ENCODE measurements around the gene ZNF143. TPM values are rescaled to one million over a fixed set of nuclear protein-coding genes. Genes with fewer than 3 reads are reported as not detected.

ZNF143 gene
- total and polyA plus RNA-seq, 10 of the 15 experiments (the other 5 are each of a cell fraction or from before 2014, with no cell fraction given): 13.6 to 48.7 (median 19.4) TPM

DNA sequence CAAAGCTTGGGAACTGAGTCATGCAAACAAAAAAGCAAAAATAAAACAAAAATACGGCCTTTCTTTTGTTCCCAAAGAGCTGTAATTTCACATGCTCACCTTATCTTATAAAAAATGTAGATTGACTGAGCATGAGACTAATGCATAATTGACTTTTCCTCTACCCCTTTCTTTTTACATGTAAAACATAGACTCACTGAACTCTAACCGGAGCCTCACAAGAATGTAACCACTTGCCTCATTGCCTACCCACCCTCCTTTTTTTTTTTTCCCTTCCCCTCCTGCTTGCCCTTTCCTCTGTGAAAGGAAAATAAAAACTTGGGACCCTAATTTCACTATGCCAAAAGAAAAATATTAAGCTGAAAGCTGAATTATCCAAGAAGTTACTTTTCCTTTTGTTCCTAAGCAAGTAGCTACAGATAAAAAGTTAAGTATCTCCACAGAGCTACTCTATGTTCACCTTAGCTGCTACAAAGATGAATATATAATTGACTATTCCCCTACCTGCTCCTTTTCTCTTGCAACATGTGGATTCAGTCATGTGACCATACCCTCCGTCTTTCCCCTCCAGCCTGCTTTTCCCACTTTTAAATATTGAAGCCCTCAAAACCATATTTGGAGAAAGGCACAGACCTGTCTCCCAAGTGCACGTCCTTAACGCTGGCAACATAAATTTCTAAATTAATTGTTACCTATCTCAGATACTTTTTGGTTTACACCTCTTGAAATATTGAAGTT lies 73.1 kb downstream of the ZNF143 start:
- intact Hi-C loops (cut with micrococcal nuclease; ENCODE audit: unreplicated experiment) (no loop called here), in situ Hi-C loops (cut with MboI) (loop anchor here (5.0 to 10.0 kb wide), 2 partner anchors 218 to 441 kb away; no protein-coding TSS in a partner anchor)
- ChIA-PET SMC1A (ENCODE audit: uncharacterized antibody, unreplicated experiment) (interaction anchor here (1.0 to 3.5 kb wide), 14 partner anchors 16 to 368 kb away, joined by 3 to 69 read pairs (median 6); partner anchors contain the start of gene WEE1), CTCF (interaction anchor here (0.7 to 3.4 kb wide), 20 partner anchors 9 to 612 kb away, joined by 3 to 119 read pairs (median 8); partner anchors contain the start of gene WEE1), POLR2A (interaction anchor here (1.0 kb wide), 1 partner anchor 210 kb away, joined by 3 read pairs; no protein-coding TSS in a partner anchor), RAD21 (ENCODE audit: unreplicated experiment) (interaction anchor here (1.4 to 3.4 kb wide), 7 partner anchors 32 to 216 kb away, joined by 3 to 53 read pairs (median 15); partner anchors contain the start of gene WEE1)
- 90% methylated on average over 5 of the region's 5 CpGs for WGBS (ENCODE audit: insufficient coverage, insufficient replicate concordance, low lambda C conversion rate, missing lambda C conversion rate)
- no peak overlapping the region for H2AFZ ChIP-seq (ENCODE audit: control insufficient read depth, low read depth, low read length)
- H4K20me1 ChIP-seq (ENCODE audit: control insufficient read depth, insufficient read depth): no peaks in the 10 kb centered on the region
- DNase-seq (ENCODE audit: low read depth, low spot score) (no peak), FAIRE-seq (no peak), ATAC-seq (no peak)
- no peak overlapping the region for H3K9ac ChIP-seq (ENCODE audit: control insufficient read depth, insufficient read depth, low read length)
- no peak overlapping the region for H3K4me2 ChIP-seq (ENCODE audit: control insufficient read depth, insufficient read depth)
- H3K36me3 ChIP-seq (ENCODE audit: control insufficient read depth in 2 of 2, insufficient read depth in 2 of 2, low read length in 1 of 2): no peaks in the 10 kb centered on the region
- H3K79me2 ChIP-seq (ENCODE audit: control insufficient read depth, insufficient read depth, low read length): no peaks in the 10 kb centered on the region
- BruUV-seq (replicated peaks): no TSS peak
- H3K27ac ChIP-seq (ENCODE audit: control insufficient read depth, insufficient read depth): no peak overlapping the region
- H3K4me1 ChIP-seq (ENCODE audit: control insufficient read depth, insufficient read depth, low read length): no peaks in the 10 kb centered on the region
- H3K27me3 ChIP-seq (replicated peaks in 1 of 2; ENCODE audit: control insufficient read depth in 2 of 2, insufficient read depth in 2 of 2, low read length in 1 of 2): no peaks in the 10 kb centered on the region
- H3K9me3 ChIP-seq (replicated peaks; ENCODE audit: control insufficient read depth, insufficient read depth, low read length): no peaks in the 10 kb centered on the region
- TF ChIP-seq USF2 (IDR thresholded peaks at IDR 0.05; ENCODE audit: borderline replicate concordance, low read depth, low read length): no peak
- no peak for TF ChIP-seq FOXK2 (IDR thresholded peaks at IDR 0.05)
- TF ChIP-seq IKZF2 (IDR thresholded peaks at IDR 0.05): no peak
- TF ChIP-seq SP1 (IDR thresholded peaks at IDR 0.05; ENCODE audit: low read depth, low read length): no peak
- no peak for TF ChIP-seq POLR2AphosphoS2 (IDR thresholded peaks at IDR 0.05; ENCODE audit: low read depth, low read length)
- no peak for TF ChIP-seq POLR2AphosphoS5 (IDR thresholded peaks at IDR 0.05; ENCODE audit: low read length)
- TF ChIP-seq BACH1 (IDR thresholded peaks at IDR 0.05; ENCODE audit: borderline replicate concordance): no peak
- TF ChIP-seq EZH2 (IDR thresholded peaks at IDR 0.05; ENCODE audit: borderline replicate concordance, control insufficient read depth, low read depth, low read length): no peak
- TF ChIP-seq WRNIP1 (IDR thresholded peaks at IDR 0.05; ENCODE audit: borderline replicate concordance, low read depth, low read length): no peak
- no peak for TF ChIP-seq CEBPB (IDR thresholded peaks at IDR 0.05; ENCODE audit: borderline replicate concordance in 1 of 2, low read depth in 2 of 2, low read length in 2 of 2)
- TF ChIP-seq, protein P1, sequence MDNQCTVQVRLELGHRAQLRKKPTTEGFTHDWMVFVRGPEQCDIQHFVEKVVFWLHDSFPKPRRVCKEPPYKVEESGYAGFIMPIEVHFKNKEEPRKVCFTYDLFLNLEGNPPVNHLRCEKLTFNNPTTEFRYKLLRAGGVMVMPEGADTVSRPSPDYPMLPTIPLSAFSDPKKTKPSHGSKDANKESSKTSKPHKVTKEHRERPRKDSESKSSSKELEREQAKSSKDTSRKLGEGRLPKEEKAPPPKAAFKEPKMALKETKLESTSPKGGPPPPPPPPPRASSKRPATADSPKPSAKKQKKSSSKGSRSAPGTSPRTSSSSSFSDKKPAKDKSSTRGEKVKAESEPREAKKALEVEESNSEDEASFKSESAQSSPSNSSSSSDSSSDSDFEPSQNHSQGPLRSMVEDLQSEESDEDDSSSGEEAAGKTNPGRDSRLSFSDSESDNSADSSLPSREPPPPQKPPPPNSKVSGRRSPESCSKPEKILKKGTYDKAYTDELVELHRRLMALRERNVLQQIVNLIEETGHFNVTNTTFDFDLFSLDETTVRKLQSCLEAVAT (IDR thresholded peaks at IDR 0.05): no peak
- no peak overlapping the region for H3K4me3 ChIP-seq
